Activated CD4-positive, alpha-beta T cell treated with anti-CD3 and anti-CD28 coated beads, Interleukin-2, amount 50 U/mL, for 48 hours (primary cell): ENCODE results near the gene EIPR1.
"Not testable (repeated sequence)": the region's sequence is repeated elsewhere in the genome, so short reads cannot be mapped to it uniquely, and the experiment has no call there.

ENCODE experiments used
- DNase-seq, 2 experiments: peaks; one replicate each; pipeline ENCODE4 v3.0.0-alpha.2; 2020

The EIPR1 gene

GRCh38 chr2:3185256-3185655 lies 192.4 kb downstream of the EIPR1 start:
- no peak for DNase-seq

- DNase-seq: no peak
Observed at GRCh38 chr2:3184167-3184566, 193.5 kb downstream of the EIPR1 start.

GRCh38 chr2:3183766-3184165 lies 193.9 kb downstream of the EIPR1 start:
- DNase-seq: no peak

- no peak for DNase-seq
Observed at GRCh38 chr2:3182848-3183247, 194.8 kb downstream of the EIPR1 start.

GRCh38 chr2:3181416-3182010 lies 196.1 kb downstream of the EIPR1 start:
- DNase-seq: no peak

GRCh38 chr2:3180909-3181221 lies 196.8 kb downstream of the EIPR1 start:
- DNase-seq: not testable (repeated sequence)

- no peak for DNase-seq
Observed at GRCh38 chr2:3180082-3180908, 197.3 kb downstream of the EIPR1 start.

- no peak for DNase-seq
Observed at GRCh38 chr2:3179626-3180025, 198.0 kb downstream of the EIPR1 start.

- peak; percentile 39 to 45 for DNase-seq
Observed at GRCh38 chr2:3179208-3179607, 198.4 kb downstream of the EIPR1 start.

- no peak for DNase-seq
Observed at GRCh38 chr2:3178578-3179031, 199.0 kb downstream of the EIPR1 start.

- no peak for DNase-seq
Observed at GRCh38 chr2:3177891-3178577, 199.6 kb downstream of the EIPR1 start.

GRCh38 chr2:3176869-3177255 lies 200.8 kb downstream of the EIPR1 start:
- DNase-seq: no peak

GRCh38 chr2:3176071-3176868 lies 201.3 kb downstream of the EIPR1 start:
- DNase-seq: no peak

GRCh38 chr2:3175568-3175955 lies 202.1 kb downstream of the EIPR1 start:
- DNase-seq: no peak

GRCh38 chr2:3174626-3175567 lies 202.7 kb downstream of the EIPR1 start:
- no peak for DNase-seq

- no peak for DNase-seq
Observed at GRCh38 chr2:3173031-3173430, 204.6 kb downstream of the EIPR1 start.

GRCh38 chr2:3172265-3172935 lies 205.2 kb downstream of the EIPR1 start:
- DNase-seq: no peak

- DNase-seq: no peak
Observed at GRCh38 chr2:3171564-3172264, 205.9 kb downstream of the EIPR1 start.

- no peak for DNase-seq
Observed at GRCh38 chr2:3170792-3171455, 206.7 kb downstream of the EIPR1 start.
